ENCODE data around the gene ARHGAP10.

Gene ARHGAP10

GRCh38 chr4:147768113-147768512, 36.2 kb downstream of the ARHGAP10 start:
- DNase-seq (ENCODE audit: low read depth in 2 of 2) = no peak

- DNase-seq (ENCODE audit: low read depth in 2 of 2) = no peak
These were observed 37.5 kb downstream of the ARHGAP10 start for GRCh38 chr4:147769386-147769785.

GRCh38 chr4:147770831-147771230, 38.9 kb downstream of the ARHGAP10 start:
- DNase-seq (ENCODE audit: low read depth in 2 of 2) = no peak

GRCh38 chr4:147772056-147772455, 40.2 kb downstream of the ARHGAP10 start:
- no peak for DNase-seq (ENCODE audit: low read depth in 2 of 2)

GRCh38 chr4:147772459-147772969, 40.6 kb downstream of the ARHGAP10 start:
- no peak for DNase-seq (ENCODE audit: low read depth in 2 of 2)

GRCh38 chr4:147773261-147774184, 41.6 kb downstream of the ARHGAP10 start:
- no peak for DNase-seq (ENCODE audit: low read depth in 2 of 2)

GRCh38 chr4:147776716-147777115, 44.8 kb downstream of the ARHGAP10 start:
- no peak for DNase-seq (ENCODE audit: low read depth in 2 of 2)

GRCh38 chr4:147777456-147778091, 45.7 kb downstream of the ARHGAP10 start:
- DNase-seq (ENCODE audit: low read depth in 2 of 2) = no peak

- DNase-seq (ENCODE audit: low read depth in 2 of 2) = no peak
These were observed 47.1 kb downstream of the ARHGAP10 start for GRCh38 chr4:147778942-147779341.

GRCh38 chr4:147779451-147779850, 47.6 kb downstream of the ARHGAP10 start:
- DNase-seq (ENCODE audit: low read depth in 2 of 2) = no peak

- DNase-seq (ENCODE audit: low read depth in 2 of 2) = no peak
These were observed 48.4 kb downstream of the ARHGAP10 start for GRCh38 chr4:147780137-147780777.

GRCh38 chr4:147782087-147782781, 50.3 kb downstream of the ARHGAP10 start:
- DNase-seq (ENCODE audit: low read depth in 2 of 2) = no peak

GRCh38 chr4:147785129-147785528, 53.2 kb downstream of the ARHGAP10 start:
- no peak for DNase-seq (ENCODE audit: low read depth in 2 of 2)

- DNase-seq (ENCODE audit: low read depth in 2 of 2) = no peak
These were observed 54.1 kb downstream of the ARHGAP10 start for GRCh38 chr4:147786031-147786430.

GRCh38 chr4:147786531-147786930, 54.6 kb downstream of the ARHGAP10 start:
- DNase-seq (ENCODE audit: low read depth in 2 of 2) = no peak

- no peak for DNase-seq (ENCODE audit: low read depth in 2 of 2)
These were observed 55.3 kb downstream of the ARHGAP10 start for GRCh38 chr4:147787204-147787603.

- DNase-seq (ENCODE audit: low read depth in 2 of 2) = no peak
These were observed 56.9 kb downstream of the ARHGAP10 start for GRCh38 chr4:147788791-147789190.

GRCh38 chr4:147789596-147789995, 57.7 kb downstream of the ARHGAP10 start:
- no peak for DNase-seq (ENCODE audit: low read depth in 2 of 2)

GRCh38 chr4:147790412-147790811, 58.5 kb downstream of the ARHGAP10 start:
- DNase-seq (ENCODE audit: low read depth in 2 of 2) = no peak

GRCh38 chr4:147791341-147791740, 59.5 kb downstream of the ARHGAP10 start:
- no peak for DNase-seq (ENCODE audit: low read depth in 2 of 2)

GRCh38 chr4:147791865-147792264, 60.0 kb downstream of the ARHGAP10 start:
- no peak for DNase-seq (ENCODE audit: low read depth in 2 of 2)
